SU-DHL-6 (cell line): ENCODE data around the gene MROH2A.

Experiments
- EZH2phosphoT487 ChIP-seq: fragments of 200-600 bp; sonication (generic), shearing (Covaris generic); conservative IDR thresholded peaks from 2 replicates; pipeline ENCODE4 v1.6.1; 2018; ENCODE audit warnings: mild to moderate bottlenecking, antibody characterized with exemption, low read length, moderate library complexity, mixed read lengths
- TF ChIP-seq, protein P1 (sequence below): fragments of 200-600 bp; sonication (generic); IDR thresholded peaks from one replicate; pipeline ENCODE4 v1.5.1; 2017; ENCODE audit warnings: antibody characterized with exemption, mild to moderate bottlenecking, low read length, moderate library complexity; ENCODE audit not compliant: insufficient read depth, poor library complexity, severe bottlenecking

DNA sequence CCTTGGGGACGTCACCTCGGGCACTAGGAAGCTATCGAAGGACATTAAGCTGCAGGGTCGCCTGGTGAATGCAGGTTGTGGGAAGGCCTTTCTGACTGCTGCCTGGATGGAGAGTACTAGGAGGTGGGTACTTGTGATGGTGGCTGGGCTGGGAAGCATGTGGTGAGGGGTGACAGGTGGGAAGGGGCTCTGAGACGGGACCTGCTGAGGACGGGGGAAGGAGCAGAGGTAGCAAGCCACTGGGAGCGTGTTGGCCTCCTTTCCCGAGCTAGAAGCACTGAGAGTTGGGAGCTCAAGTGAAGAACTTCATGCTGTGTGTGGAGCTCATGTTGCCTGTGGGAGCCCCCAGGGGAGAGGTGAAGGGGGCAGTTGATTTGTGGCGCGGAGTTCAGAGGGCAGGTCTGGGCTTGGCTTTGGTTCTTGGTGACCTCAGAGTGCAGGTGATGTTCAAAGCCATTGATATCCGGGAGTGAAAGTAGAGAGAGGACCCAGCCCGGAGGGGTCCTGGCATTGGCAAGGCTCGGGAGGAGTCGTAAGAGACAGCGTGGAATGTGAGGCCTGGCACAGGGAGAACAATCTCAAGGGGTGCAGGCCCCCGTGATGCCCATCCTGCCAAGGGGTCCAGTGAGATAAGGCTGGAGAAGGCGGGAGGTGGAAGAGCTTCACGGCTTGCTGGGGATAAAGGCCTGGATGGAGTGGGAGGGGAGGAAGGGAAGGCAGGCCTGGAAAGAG lies 13.2 kb downstream of the MROH2A start:
- TF ChIP-seq, protein P1, sequence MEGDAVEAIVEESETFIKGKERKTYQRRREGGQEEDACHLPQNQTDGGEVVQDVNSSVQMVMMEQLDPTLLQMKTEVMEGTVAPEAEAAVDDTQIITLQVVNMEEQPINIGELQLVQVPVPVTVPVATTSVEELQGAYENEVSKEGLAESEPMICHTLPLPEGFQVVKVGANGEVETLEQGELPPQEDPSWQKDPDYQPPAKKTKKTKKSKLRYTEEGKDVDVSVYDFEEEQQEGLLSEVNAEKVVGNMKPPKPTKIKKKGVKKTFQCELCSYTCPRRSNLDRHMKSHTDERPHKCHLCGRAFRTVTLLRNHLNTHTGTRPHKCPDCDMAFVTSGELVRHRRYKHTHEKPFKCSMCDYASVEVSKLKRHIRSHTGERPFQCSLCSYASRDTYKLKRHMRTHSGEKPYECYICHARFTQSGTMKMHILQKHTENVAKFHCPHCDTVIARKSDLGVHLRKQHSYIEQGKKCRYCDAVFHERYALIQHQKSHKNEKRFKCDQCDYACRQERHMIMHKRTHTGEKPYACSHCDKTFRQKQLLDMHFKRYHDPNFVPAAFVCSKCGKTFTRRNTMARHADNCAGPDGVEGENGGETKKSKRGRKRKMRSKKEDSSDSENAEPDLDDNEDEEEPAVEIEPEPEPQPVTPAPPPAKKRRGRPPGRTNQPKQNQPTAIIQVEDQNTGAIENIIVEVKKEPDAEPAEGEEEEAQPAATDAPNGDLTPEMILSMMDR = no peak
- no peak for TF ChIP-seq EZH2phosphoT487
